ENCODE results near the gene YOD1. TPM values are rescaled to one million over a fixed set of nuclear protein-coding genes. Genes with fewer than 3 reads are reported as not detected.
A peak's percentile ranks its signal among the peaks of the same experiment; 100 is the strongest.

The YOD1 gene
- total RNA-seq, 1 experiment from 2014 or later = 19.2 TPM

- DNase-seq (ENCODE audit: unreplicated experiment) = no peak
- H3K36me3 Mint-ChIP-seq (ENCODE audit: insufficient read depth, unreplicated experiment) = peaks cover 15% of the 10 kb centered on the region
- peak overlapping the region; percentile 60 for H3K27ac Mint-ChIP-seq (ENCODE audit: low read depth, unreplicated experiment)
- TF ChIP-seq, protein P1, sequence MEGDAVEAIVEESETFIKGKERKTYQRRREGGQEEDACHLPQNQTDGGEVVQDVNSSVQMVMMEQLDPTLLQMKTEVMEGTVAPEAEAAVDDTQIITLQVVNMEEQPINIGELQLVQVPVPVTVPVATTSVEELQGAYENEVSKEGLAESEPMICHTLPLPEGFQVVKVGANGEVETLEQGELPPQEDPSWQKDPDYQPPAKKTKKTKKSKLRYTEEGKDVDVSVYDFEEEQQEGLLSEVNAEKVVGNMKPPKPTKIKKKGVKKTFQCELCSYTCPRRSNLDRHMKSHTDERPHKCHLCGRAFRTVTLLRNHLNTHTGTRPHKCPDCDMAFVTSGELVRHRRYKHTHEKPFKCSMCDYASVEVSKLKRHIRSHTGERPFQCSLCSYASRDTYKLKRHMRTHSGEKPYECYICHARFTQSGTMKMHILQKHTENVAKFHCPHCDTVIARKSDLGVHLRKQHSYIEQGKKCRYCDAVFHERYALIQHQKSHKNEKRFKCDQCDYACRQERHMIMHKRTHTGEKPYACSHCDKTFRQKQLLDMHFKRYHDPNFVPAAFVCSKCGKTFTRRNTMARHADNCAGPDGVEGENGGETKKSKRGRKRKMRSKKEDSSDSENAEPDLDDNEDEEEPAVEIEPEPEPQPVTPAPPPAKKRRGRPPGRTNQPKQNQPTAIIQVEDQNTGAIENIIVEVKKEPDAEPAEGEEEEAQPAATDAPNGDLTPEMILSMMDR (IDR thresholded peaks at IDR 0.05; ENCODE audit: unreplicated experiment) = no peak
- H3K4me1 Mint-ChIP-seq (ENCODE audit: insufficient read depth, unreplicated experiment) = peaks cover 50% of the 10 kb centered on the region
- ChIA-PET CTCF (interaction anchor here (0.6 to 17.4 kb wide), 12 partner anchors 8 to 263 kb away, joined by 3 to 280 read pairs (median 6); partner anchors contain the start of gene C1orf116), POLR2A (interaction anchor here (0.7 to 27.1 kb wide), 8 partner anchors 16 to 445 kb away, joined by 3 to 2100 read pairs (median 13); partner anchors contain the start of genes C1orf116, CD55, DYRK3 and PFKFB2)
- no peak overlapping the region for H3K4me3 Mint-ChIP-seq (ENCODE audit: unreplicated experiment)
- no peaks in the 10 kb centered on the region for H3K9me3 Mint-ChIP-seq (ENCODE audit: unreplicated experiment)
- H3K27me3 Mint-ChIP-seq (ENCODE audit: insufficient read depth, unreplicated experiment) = no peaks in the 10 kb centered on the region
- intact Hi-C loops (cut with micrococcal nuclease) = no loop called here
- BruUV-seq (replicated peaks) = no TSS peak
Measured at GRCh38 chr1:207019161-207019560, 31.8 kb downstream of the YOD1 start.

GRCh38 chr1:207018707-207019106 lies 32.3 kb downstream of the YOD1 start:
- TF ChIP-seq, protein P1 (IDR thresholded peaks at IDR 0.05; ENCODE audit: unreplicated experiment) = no peak

DNA sequence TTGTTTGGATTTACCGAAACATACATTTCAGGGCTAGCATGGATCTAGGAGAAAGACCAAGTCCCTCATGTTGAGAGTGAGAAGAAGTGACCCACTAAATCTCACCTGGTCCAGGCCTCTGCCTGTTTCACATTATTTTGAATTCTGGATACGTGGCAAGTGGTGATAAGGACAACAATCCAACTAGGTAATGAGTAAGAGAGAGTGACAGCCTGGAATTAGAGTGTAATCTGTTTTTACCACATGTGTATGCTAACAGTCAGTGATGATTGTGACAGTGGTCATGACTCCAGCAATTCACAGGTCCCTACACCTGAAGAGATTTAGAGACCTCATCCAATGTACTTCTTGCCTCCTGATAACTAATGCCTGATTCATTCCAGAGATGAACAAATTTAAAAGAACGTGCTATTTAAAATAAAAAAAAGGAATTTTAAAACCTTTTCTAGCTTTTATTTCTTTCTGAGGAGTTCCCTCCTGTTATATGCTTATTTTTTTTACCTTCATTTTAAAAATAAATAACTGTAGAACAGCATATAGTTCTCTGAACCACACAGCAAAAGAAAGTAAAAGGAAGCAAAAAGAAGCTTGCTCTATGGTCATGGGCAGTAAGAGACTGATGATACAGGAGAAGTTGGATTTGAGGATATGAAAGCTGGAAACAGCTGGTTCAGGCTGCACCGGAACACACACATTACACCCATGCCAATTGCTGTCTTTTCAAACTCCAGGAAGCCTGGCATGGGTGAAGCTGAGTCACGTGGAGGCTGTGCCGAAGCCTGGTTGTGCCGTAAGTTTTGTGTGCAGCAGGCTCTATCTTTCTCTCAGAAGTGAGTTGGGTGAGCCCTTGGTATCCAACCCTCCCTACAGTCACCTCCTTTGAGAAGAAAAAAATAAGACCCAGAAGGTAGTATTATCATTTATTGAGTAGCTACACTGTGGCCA lies 33.1 kb downstream of the YOD1 start:
- DNase-seq (ENCODE audit: unreplicated experiment) = peak; percentile 89
- CTCF ChIA-PET = interaction anchor here (0.5 to 17.4 kb wide), 17 partner anchors 9 to 523 kb away, joined by 3 to 280 read pairs (median 4); partner anchors contain the start of genes C1orf116 and PFKFB2
- BruUV-seq (replicated peaks) = no TSS peak
- Mint-ChIP-seq H3K4me3 (ENCODE audit: unreplicated experiment) (no peak overlapping the region), H3K9me3 (ENCODE audit: unreplicated experiment) (no peaks in the 10 kb centered on the region), H3K27ac (ENCODE audit: low read depth, unreplicated experiment) (peak overlapping the region; percentile 60), H3K36me3 (ENCODE audit: insufficient read depth, unreplicated experiment) (peaks cover 6% of the 10 kb centered on the region), H3K27me3 (ENCODE audit: insufficient read depth, unreplicated experiment) (no peaks in the 10 kb centered on the region), H3K4me1 (ENCODE audit: insufficient read depth, unreplicated experiment) (peaks cover 49% of the 10 kb centered on the region)
- POLR2A ChIA-PET = interaction anchor here (0.5 to 27.1 kb wide), 17 partner anchors 15 to 547 kb away, joined by 3 to 2100 read pairs (median 3); partner anchors contain the start of genes C1orf116, CD55, PFKFB2 and YOD1
- TF ChIP-seq, protein P1 (IDR thresholded peaks at IDR 0.05; ENCODE audit: unreplicated experiment) = no peak
- intact Hi-C loops (cut with micrococcal nuclease) = loop anchor here (1.0 kb wide), 2 partner anchors 9 to 14 kb away; partner anchors contain the start of gene C1orf116

More at GRCh38 chr1:207018707-207019106, 32.3 kb downstream of the YOD1 start:
- H3K36me3 Mint-ChIP-seq (ENCODE audit: insufficient read depth, unreplicated experiment) = peaks cover 11% of the 10 kb centered on the region
- CTCF ChIA-PET = interaction anchor here (0.6 to 17.4 kb wide), 14 partner anchors 9 to 262 kb away, joined by 3 to 280 read pairs (median 4); partner anchors contain the start of gene C1orf116
- H3K4me3 Mint-ChIP-seq (ENCODE audit: unreplicated experiment) = no peak overlapping the region
- H3K9me3 Mint-ChIP-seq (ENCODE audit: unreplicated experiment) = no peaks in the 10 kb centered on the region
- intact Hi-C loops (cut with micrococcal nuclease) = loop anchor here (1.0 kb wide), 2 partner anchors 9 to 14 kb away; partner anchors contain the start of gene C1orf116
- no peak for DNase-seq (ENCODE audit: unreplicated experiment)
- peak overlapping the region; percentile 60 for H3K27ac Mint-ChIP-seq (ENCODE audit: low read depth, unreplicated experiment)
- no peaks in the 10 kb centered on the region for H3K27me3 Mint-ChIP-seq (ENCODE audit: insufficient read depth, unreplicated experiment)
- POLR2A ChIA-PET = interaction anchor here (0.8 to 27.1 kb wide), 12 partner anchors 16 to 548 kb away, joined by 3 to 2100 read pairs (median 4); partner anchors contain the start of genes C1orf116, CD55, DYRK3 and PFKFB2
- TSS peak; percentile 61 for BruUV-seq (replicated peaks)
- H3K4me1 Mint-ChIP-seq (ENCODE audit: insufficient read depth, unreplicated experiment) = peaks cover 49% of the 10 kb centered on the region

All from MCF 10A (cell line).